HCT116 (cell line): ENCODE measurements around the gene GLDC. TPM values are rescaled to one million over a fixed set of nuclear protein-coding genes. Genes with fewer than 3 reads are reported as not detected.

Experiments
- ATAC-seq: fragments of 200-7000 bp; cut with Tn5 transposase; 2 replicates; pipeline ENCODE4 v1.9.1; 2020; ENCODE audit warnings: mild to moderate bottlenecking, moderate library complexity
- BruUV-seq: library from RNA; stranded (reverse); fragments of 400-500 nt; replicated peaks from 2 replicates; lab custom pipeline; 2021; lab: Mats Ljungman, UMichigan
- CTCF ChIA-PET: fragments of 300-600 bp; sonication (Branson Sonifier 250); formaldehyde crosslinking; loops from one replicate; lab custom pipeline; 2021; ENCODE audit warnings: antibody characterized with exemption; lab: Charles Lee
- POLR2A ChIA-PET: fragments of 300-600, 350-600 bp; sonication (Branson Sonifier 250); formaldehyde crosslinking; loops from one replicate; lab custom pipeline; 2021; ENCODE audit warnings: antibody characterized with exemption; lab: Charles Lee
- RAD21 ChIA-PET, 2 experiments: fragments of 300-600 bp; sonication (Branson Sonifier 250); formaldehyde crosslinking; loops; one replicate each; lab custom pipeline; 2023; ENCODE audit warnings: low total read pairs in 2 of 2; ENCODE audit not compliant: uncharacterized antibody in 2 of 2, unreplicated experiment in 2 of 2, low non-redundant PET in 1 of 2; lab: Charles Lee
- DNase-seq: peaks from one replicate; pipeline ENCODE4 v3.0.0-alpha.2; 2010; ENCODE audit warnings: low read depth, low spot score
- H2AFZ ChIP-seq: fragments of 200-600 bp; shearing (Covaris generic), sonication (generic); 2 replicates; pipeline ENCODE4 v1.6.1; 2017; ENCODE audit warnings: low read depth, mixed run types, mixed read lengths, antibody characterized with exemption, low read length; ENCODE audit not compliant: poor library complexity, severe bottlenecking
- H3K27ac ChIP-seq: 2 replicates; pipeline ENCODE4 v1.5.1; 2012; ENCODE audit warnings: low read depth, low read length
- H3K27me3 ChIP-seq: fragments of 200-600 bp; sonication (generic); 2 replicates; pipeline ENCODE4 v1.6.1; 2016; ENCODE audit warnings: mixed run types, low read length, mixed read lengths; ENCODE audit not compliant: insufficient read depth
- H3K36me3 ChIP-seq, 2 experiments: fragments of 200-500 bp in 1 of 2; fragments of 200-600 bp in 1 of 2; sonication (Bioruptor generic) in 1 of 2; sonication (generic) in 1 of 2; 2 replicates each; pipeline versions ENCODE4 v1.5.1 to v1.6.1; 2014 to 2016; ENCODE audit warnings: low read length in 2 of 2, inconsistent platforms in 1 of 2, mixed read lengths in 1 of 2, mixed run types in 1 of 2; ENCODE audit not compliant: insufficient read depth in 2 of 2, control insufficient read depth in 1 of 2
- H3K4me1 ChIP-seq, 2 experiments: fragments of 200-600 bp in 1 of 2; sonication (generic) in 1 of 2; 2 replicates each; pipeline versions ENCODE4 v1.5.1 to v1.6.1; 2012 to 2017; ENCODE audit warnings: low read length in 2 of 2, inconsistent platforms in 1 of 2, mild to moderate bottlenecking in 1 of 2, mixed read lengths in 1 of 2, mixed run types in 1 of 2, moderate library complexity in 1 of 2; ENCODE audit not compliant: insufficient read depth in 2 of 2, control insufficient read depth in 1 of 2
- H3K4me2 ChIP-seq: fragments of 200-600 bp; sonication (generic); 2 replicates; pipeline ENCODE4 v1.6.1; 2017; ENCODE audit warnings: mixed run types, low read length, mixed read lengths
- H3K4me3 ChIP-seq, 2 experiments: fragments of 200-600 bp in 1 of 2; sonication (generic) in 1 of 2; replicated peaks in 1 of 2; 2 replicates each; pipeline ENCODE4 v1.5.1; 2011 to 2016; ENCODE audit warnings: low read length in 2 of 2, control low read depth in 1 of 2, low read depth in 1 of 2, mild to moderate bottlenecking in 1 of 2, mixed read lengths in 1 of 2, mixed run types in 1 of 2
- H3K79me2 ChIP-seq: fragments of 200-600 bp; sonication (generic); 2 replicates; pipeline ENCODE4 v1.6.1; 2017; ENCODE audit warnings: mild to moderate bottlenecking, mixed run types, low read length, moderate library complexity, mixed read lengths; ENCODE audit not compliant: insufficient read depth
- H3K9ac ChIP-seq: fragments of 200-600 bp; sonication (generic); 2 replicates; pipeline ENCODE4 v1.6.1; 2016; ENCODE audit warnings: low read length, mixed read lengths
- H3K9me2 ChIP-seq: fragments of 200-600 bp; sonication (generic), shearing (Covaris generic); 2 replicates; pipeline ENCODE4 v1.6.1; 2017; ENCODE audit warnings: mixed run types, mild to moderate bottlenecking, moderate library complexity; ENCODE audit not compliant: insufficient read depth
- H3K9me3 ChIP-seq, 2 experiments: fragments of 200-500 bp in 1 of 2; fragments of 200-600 bp in 1 of 2; sonication (Bioruptor generic) in 1 of 2; sonication (generic) in 1 of 2; 2 replicates each; pipeline ENCODE4 v1.6.1; 2014 to 2017; ENCODE audit warnings: low read length in 2 of 2, mixed read lengths in 2 of 2, inconsistent platforms in 1 of 2, low read depth in 1 of 2, mild to moderate bottlenecking in 1 of 2, mixed run types in 1 of 2, moderate library complexity in 1 of 2; ENCODE audit not compliant: control insufficient read depth in 1 of 2, insufficient read depth in 1 of 2
- H4K20me1 ChIP-seq: fragments of 200-600 bp; sonication (generic), shearing (Covaris generic); 2 replicates; pipeline ENCODE4 v1.6.1; 2017; ENCODE audit warnings: mixed run types, mild to moderate bottlenecking, moderate library complexity; ENCODE audit not compliant: insufficient read depth
- ATF3 ChIP-seq: IDR thresholded peaks from 2 replicates; pipeline ENCODE4 v1.6.1; 2012
- CBX3 ChIP-seq: IDR thresholded peaks from 2 replicates; pipeline ENCODE4 v1.6.1; 2012; ENCODE audit warnings: low read depth
- FOSL1 ChIP-seq: IDR thresholded peaks from 2 replicates; pipeline ENCODE4 v1.6.1; 2012; ENCODE audit warnings: low read depth
- JUND ChIP-seq: IDR thresholded peaks from 2 replicates; pipeline ENCODE4 v1.6.1; 2012
- POLR2A ChIP-seq: IDR thresholded peaks from 2 replicates; pipeline ENCODE4 v1.7.0; 2011; ENCODE audit warnings: borderline replicate concordance; ENCODE audit not compliant: insufficient read depth, insufficient read length; ENCODE audit errors: extremely low read depth
- POLR2AphosphoS5 ChIP-seq: IDR thresholded peaks from 2 replicates; pipeline ENCODE4 v1.6.1; 2011; ENCODE audit warnings: mild to moderate bottlenecking, low read depth, low read length, moderate library complexity
- RAD21 ChIP-seq: IDR thresholded peaks from 2 replicates; pipeline ENCODE4 v1.6.1; 2012; ENCODE audit warnings: low read depth, mild to moderate bottlenecking
- REST ChIP-seq: IDR thresholded peaks from 2 replicates; pipeline ENCODE4 v1.6.1; 2012; ENCODE audit warnings: low read depth
- SIN3A ChIP-seq: IDR thresholded peaks from 2 replicates; pipeline ENCODE4 v1.6.1; 2012; ENCODE audit warnings: low read depth
- SRF ChIP-seq: IDR thresholded peaks from 2 replicates; pipeline ENCODE4 v1.6.1; 2012; ENCODE audit warnings: low read depth
- YY1 ChIP-seq: IDR thresholded peaks from 2 replicates; pipeline ENCODE4 v1.6.1; 2011; ENCODE audit warnings: low read length, low read depth, moderate library complexity, mild to moderate bottlenecking; ENCODE audit not compliant: insufficient replicate concordance; ENCODE audit errors: extremely low read depth
- ZFX ChIP-seq: fragments of 450-650 bp; IDR thresholded peaks from 2 replicates; pipeline ENCODE4 v1.6.1; 2017
- ZNF274 ChIP-seq: fragments of 200-500 bp; sonication (Bioruptor generic); IDR thresholded peaks from 2 replicates; pipeline ENCODE4 v1.6.1; 2014; ENCODE audit warnings: mild to moderate bottlenecking, low read depth, low read length, inconsistent platforms
- intact Hi-C: fragments of 100-400 bp; cut with micrococcal nuclease; formaldehyde crosslinking; loops from 2 replicates; pipeline ENCODE4 v1.10.0; 2022
- total RNA-seq: library from RNA; stranded (reverse); gene quantifications from one replicate; pipeline ENCODE4 v1.2.1, GENCODE V29; 2021; ENCODE audit not compliant: unreplicated experiment

Gene GLDC
- total RNA-seq, 1 experiment from 2014 or later, result 4.9 TPM

GRCh38 chr9:6677803-6678202 is 32.3 kb upstream of the GLDC start:
- no peak for DNase-seq
- Histone ChIP-seq H4K20me1 (no peaks in the 10 kb centered on the region), H3K9ac (no peak overlapping the region), H3K4me3 (no peak overlapping the region), H3K79me2 (peaks cover 10% of the 10 kb centered on the region), H3K4me2 (no peak overlapping the region), H3K9me3 (no peaks in the 10 kb centered on the region), H3K9me2 (no peaks in the 10 kb centered on the region), H3K27ac (no peak overlapping the region), H2AFZ (no peak overlapping the region), H3K36me3 (no peaks in the 10 kb centered on the region), H3K27me3 (no peaks in the 10 kb centered on the region), H3K4me1 (peaks cover 0 to 11% of the 10 kb centered on the region in 2 experiments; a peak in 3 of 4 replicates)
- no TSS peak for BruUV-seq
- POLR2A ChIA-PET, result no interaction called here
- CTCF ChIA-PET, result interaction anchor here (0.9 kb wide), 1 partner anchor 10 kb away, joined by 4 read pairs; no protein-coding TSS in a partner anchor
- RAD21 ChIA-PET, result no interaction called here
- ATAC-seq, result no peak
- intact Hi-C loops, result loop anchor here (10.0 kb wide), 1 partner anchor 623 kb away; no protein-coding TSS in a partner anchor
- no peak for TF ChIP-seq JUND
- no peak for TF ChIP-seq ATF3
- no peak for TF ChIP-seq POLR2AphosphoS5
- no peak for TF ChIP-seq REST
- no peak for TF ChIP-seq POLR2A
- TF ChIP-seq FOSL1, result no peak
- no peak for TF ChIP-seq SIN3A
- no peak for TF ChIP-seq RAD21
- TF ChIP-seq CBX3, result no peak
- no peak for TF ChIP-seq ZFX
- no peak for TF ChIP-seq ZNF274
- TF ChIP-seq YY1, result no peak
- no peak for TF ChIP-seq SRF
